ENCODE data around the gene DZIP1.

Gene DZIP1

DNA sequence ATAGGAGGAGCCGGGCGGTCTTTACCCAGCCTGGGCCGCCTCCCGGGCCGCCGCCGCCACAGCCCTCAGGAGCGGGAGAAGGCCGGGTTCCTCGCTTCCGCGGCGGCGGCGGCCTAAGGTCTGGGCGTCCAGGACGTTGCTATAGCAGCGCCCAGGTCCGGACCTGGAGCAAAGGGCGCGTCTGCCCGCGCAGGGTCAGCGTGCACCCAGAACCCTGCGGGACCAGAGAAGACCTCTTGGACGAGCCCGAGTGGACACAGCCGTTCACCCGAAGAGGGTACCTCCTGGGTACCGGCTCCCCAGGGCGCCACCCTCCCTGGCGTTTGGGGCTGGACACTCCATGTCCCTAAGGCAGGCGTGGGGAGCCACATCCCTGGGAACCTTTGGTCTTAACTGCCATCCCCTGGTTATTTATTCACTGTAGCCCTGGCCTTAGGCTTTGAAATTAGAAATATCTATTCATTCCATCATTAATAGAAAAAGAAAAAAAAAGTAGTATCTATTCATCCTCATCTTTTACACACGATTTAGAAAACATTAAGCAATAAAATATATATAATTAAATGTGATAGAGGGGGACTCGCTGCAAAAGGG, 2.4 kb downstream of the DZIP1 start:
- peak in 1 of 2 experiments; percentile 25 for DNase-seq

GRCh38 chr13:95641291-95642027, 3.0 kb downstream of the DZIP1 start:
- no peak for DNase-seq

- DNase-seq, result no peak
These were observed 7.7 kb downstream of the DZIP1 start for GRCh38 chr13:95636853-95637252.

- DNase-seq, result no peak
These were observed 13.9 kb downstream of the DZIP1 start for GRCh38 chr13:95630593-95630992.

- no peak for DNase-seq
These were observed 15.4 kb downstream of the DZIP1 start for GRCh38 chr13:95629071-95629470.

GRCh38 chr13:95628488-95628887, 16.0 kb downstream of the DZIP1 start:
- DNase-seq, result no peak

DNA sequence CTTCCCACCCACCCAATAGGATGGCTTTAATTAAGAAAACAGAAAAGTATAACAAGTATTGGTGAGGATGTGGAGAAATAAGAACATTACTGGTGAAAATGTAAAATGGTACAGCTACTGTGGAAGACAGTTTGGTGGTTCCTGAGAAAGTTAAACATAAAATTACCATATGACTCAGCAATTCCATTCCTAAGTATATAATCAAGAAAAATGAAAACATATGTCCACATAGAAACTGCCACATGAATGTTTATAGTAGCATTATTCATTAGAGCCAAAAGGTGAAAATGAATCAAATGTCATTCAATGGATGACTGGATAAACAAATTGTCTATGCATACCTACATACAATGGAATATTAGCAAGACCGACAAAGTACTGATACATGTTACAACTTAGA, 16.9 kb downstream of the DZIP1 start:
- no peak for DNase-seq

- DNase-seq, result no peak
These were observed 17.7 kb downstream of the DZIP1 start for GRCh38 chr13:95626768-95627167.

DNA sequence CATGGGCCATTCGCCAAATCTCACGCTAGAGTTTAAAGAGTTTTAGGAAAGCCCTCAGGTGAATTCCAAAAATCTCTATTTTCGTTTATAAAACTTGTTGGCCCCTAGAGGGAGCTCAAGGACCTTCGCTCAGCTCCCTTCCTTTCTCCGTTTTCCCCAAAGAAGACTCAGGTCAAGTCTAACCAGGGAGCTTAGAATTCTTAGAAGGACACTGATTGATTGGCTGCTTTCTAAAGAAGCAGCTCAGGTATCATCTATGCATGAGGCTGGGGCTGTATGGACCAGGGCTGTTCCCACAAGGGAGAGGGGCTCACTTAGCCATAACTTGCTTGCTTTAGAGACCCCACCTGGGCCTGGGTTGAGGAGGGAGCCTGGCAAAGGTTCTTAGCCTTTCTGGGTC, 20.5 kb downstream of the DZIP1 start:
- peak in 1 of 2 experiments; percentile 19 for DNase-seq

GRCh38 chr13:95623141-95623540, 21.4 kb downstream of the DZIP1 start:
- no peak for DNase-seq

- no peak for DNase-seq
These were observed 23.5 kb downstream of the DZIP1 start for GRCh38 chr13:95620825-95621498.

- no peak for DNase-seq
These were observed 24.3 kb downstream of the DZIP1 start for GRCh38 chr13:95620030-95620824.

DNA sequence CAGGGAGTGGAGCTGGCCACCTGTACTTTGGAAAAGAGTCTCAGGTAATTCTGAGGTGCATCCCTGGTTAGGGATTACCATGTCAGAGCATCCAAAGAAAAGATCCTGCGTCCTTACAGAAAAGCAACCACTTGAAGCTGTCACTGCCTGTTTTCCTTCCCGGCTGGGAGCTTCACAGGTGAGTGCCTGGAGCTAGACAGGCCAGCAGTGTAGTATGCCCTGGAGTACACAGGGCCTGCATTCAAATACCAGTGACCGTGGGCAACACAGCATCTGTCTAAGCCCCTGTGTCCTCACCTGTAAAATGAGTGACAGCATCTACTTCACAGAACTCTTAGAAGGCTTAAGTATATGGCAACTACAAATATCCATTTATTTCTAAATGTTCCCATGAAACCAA, 29.0 kb downstream of the DZIP1 start:
- no peak for DNase-seq

GRCh38 chr13:95614641-95615245, 29.8 kb downstream of the DZIP1 start:
- DNase-seq, result no peak

DNA sequence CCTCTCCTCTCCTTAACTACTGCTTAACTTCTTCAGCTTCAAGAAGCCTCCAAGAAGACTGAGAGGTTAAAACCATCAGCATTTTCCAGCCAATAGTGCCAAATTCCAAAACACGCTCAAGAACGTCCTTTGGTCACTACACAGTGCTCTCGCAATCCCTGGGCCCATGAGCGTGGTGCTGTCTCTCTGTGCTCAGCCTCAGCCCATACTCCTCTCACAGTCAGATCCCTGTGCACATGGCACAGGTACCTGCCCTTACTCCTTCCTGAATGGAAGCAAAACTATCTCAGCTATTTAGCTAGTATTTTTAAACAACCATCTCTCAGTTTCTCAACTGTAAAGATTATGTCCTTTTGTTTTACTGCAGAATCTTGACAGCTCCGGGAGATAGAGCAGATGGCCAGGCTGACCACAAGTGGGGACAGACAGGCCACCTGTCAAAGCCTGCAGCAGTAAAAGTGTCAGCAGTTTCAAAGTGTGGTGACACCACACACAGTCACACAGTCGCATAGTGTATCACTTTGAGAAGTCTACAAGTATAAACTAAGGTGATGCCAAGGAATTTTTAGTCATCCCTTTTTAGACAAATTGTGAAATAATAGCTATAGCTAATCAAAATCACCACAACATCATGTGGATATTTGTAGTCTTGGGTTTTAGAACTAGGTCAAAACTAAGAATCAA, 35.7 kb downstream of the DZIP1 start:
- no peak for DNase-seq

GRCh38 chr13:95607366-95607765, 37.1 kb downstream of the DZIP1 start:
- DNase-seq, result no peak

DNA sequence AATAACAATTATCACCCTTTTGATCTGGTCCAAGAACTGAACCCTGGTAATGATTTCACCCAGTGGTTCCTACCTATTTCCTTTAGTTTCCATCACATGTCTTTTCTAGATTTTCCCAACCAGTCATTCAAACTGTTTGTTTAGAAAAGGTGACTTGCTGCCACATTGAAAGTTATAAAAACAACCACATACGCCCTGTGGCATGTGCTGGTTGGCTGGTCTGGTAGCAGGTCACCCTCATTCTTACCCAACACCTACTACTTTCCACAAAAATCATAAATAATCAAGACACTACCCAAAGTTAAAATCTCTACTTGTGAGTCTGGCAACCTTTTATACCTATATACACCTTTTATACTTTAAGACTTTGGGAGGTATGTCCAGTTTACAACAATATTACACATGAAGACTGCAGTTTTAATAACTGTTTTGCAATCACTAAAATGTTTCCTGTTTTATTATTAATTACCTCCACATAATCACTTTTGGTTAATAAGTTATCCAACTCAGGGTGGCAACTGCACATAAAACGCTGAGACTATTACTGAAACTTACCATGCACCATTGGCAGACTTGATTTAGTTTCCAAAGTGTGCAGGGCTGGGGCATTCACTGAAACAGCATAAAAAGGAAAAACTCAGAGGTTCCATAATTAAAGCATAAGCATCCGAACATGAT, 38.9 kb downstream of the DZIP1 start:
- no peak for DNase-seq

DNA sequence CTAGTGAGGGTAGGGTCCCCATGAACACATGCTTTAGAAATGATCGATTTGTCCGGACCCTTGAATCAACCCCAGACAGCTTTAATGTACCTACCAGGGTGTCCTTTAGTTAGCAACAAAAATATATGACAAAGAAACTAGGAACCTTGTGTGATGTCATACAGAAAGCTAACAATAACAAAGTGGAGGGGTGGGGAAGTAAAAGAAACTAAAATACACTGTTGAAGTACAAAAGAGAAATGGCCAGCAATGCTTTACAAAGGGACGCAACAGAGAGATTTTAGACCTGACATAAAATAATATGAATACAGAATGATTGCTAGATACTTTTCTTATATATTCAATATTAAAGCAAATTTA, 40.0 kb downstream of the DZIP1 start:
- DNase-seq, result no peak

- no peak for DNase-seq
These were observed 40.5 kb downstream of the DZIP1 start for GRCh38 chr13:95603887-95604555.

DNA sequence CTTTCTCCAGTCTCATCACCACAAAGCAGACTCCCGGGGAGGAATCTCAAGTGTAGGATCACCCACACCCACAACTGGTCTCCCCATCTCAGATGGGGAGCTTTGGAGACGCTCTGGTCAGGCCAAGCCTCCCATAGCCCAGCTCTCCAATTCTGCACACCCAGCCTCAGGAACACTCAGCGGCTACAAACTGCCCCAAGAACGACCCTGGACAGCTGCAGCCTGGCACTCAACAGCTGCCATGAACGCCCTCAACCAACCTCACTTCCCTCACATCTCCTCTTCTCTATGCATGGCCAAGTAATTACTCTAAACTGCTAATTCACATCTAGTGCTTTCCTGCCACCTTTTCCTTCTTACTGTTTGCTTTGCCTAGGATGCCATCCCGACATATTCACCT, 42.6 kb downstream of the DZIP1 start:
- DNase-seq, result no peak

GRCh38 chr13:95601216-95601615, 43.3 kb downstream of the DZIP1 start:
- DNase-seq, result no peak

Data from activated T-cell treated with anti-CD3 and anti-CD28 coated beads, Interleukin-2, amount 50 U/mL, for 48 hours (primary cell).